Skin of body (tissue), 2 donors: ENCODE measurements around the gene SMC3. TPM values are rescaled to one million over a fixed set of nuclear protein-coding genes. Genes with fewer than 3 reads are reported as not detected.

Experiments
- DNase-seq: peaks from one replicate; lab custom pipeline; 2025; lab: John Stamatoyannopoulos, UW
- total RNA-seq: library from RNA; depleted of rRNA; stranded (reverse); fragments of >200 nt; gene quantifications from one replicate; pipeline ENCODE4 v1.2.3, GENCODE V29; 2014

Gene SMC3
- total RNA-seq, 1 donor from 2014 or later = 40.0 TPM

GRCh38 chr10:110544958-110545537, 22.4 kb upstream of the SMC3 start:
- no peak for DNase-seq

- no peak for DNase-seq
Measured at GRCh38 chr10:110546077-110546476, 21.4 kb upstream of the SMC3 start.

- DNase-seq = no peak
Measured at GRCh38 chr10:110546499-110547110, 20.9 kb upstream of the SMC3 start.

- DNase-seq = peak; percentile 58
Measured at GRCh38 chr10:110547139-110547761, 20.2 kb upstream of the SMC3 start.

- no peak for DNase-seq
Measured at GRCh38 chr10:110548002-110548401, 19.5 kb upstream of the SMC3 start.

GRCh38 chr10:110549211-110549610, 18.3 kb upstream of the SMC3 start:
- DNase-seq = no peak

- no peak for DNase-seq
Measured at GRCh38 chr10:110553905-110554304, 13.6 kb upstream of the SMC3 start.

GRCh38 chr10:110556296-110556695, 11.2 kb upstream of the SMC3 start:
- no peak for DNase-seq

- DNase-seq = no peak
Measured at GRCh38 chr10:110556969-110557601, 10.4 kb upstream of the SMC3 start.

- no peak for DNase-seq
Measured at GRCh38 chr10:110558041-110558440, 9.5 kb upstream of the SMC3 start.

GRCh38 chr10:110560012-110560411, 7.5 kb upstream of the SMC3 start:
- no peak for DNase-seq

- no peak for DNase-seq
Measured at GRCh38 chr10:110561292-110561691, 6.2 kb upstream of the SMC3 start.

- DNase-seq = no peak
Measured at GRCh38 chr10:110562348-110562747, 5.1 kb upstream of the SMC3 start.

- DNase-seq = no peak
Measured at GRCh38 chr10:110563132-110563531, 4.4 kb upstream of the SMC3 start.

- DNase-seq = no peak
Measured at GRCh38 chr10:110566472-110567200, 859 bp upstream of the SMC3 start.

GRCh38 chr10:110568055-110568735, 700 bp downstream of the SMC3 start:
- DNase-seq = no peak

GRCh38 chr10:110569122-110569521, 1.6 kb downstream of the SMC3 start:
- no peak for DNase-seq

GRCh38 chr10:110569736-110570135, 2.2 kb downstream of the SMC3 start:
- DNase-seq = no peak

GRCh38 chr10:110571093-110571743, 3.7 kb downstream of the SMC3 start:
- no peak for DNase-seq

GRCh38 chr10:110572862-110573261, 5.4 kb downstream of the SMC3 start:
- no peak for DNase-seq

GRCh38 chr10:110574420-110574819, 6.9 kb downstream of the SMC3 start:
- DNase-seq = no peak
